Measurements from ENCODE around the gene H2AZ2.
"Not testable (repeated sequence)": the region's sequence is repeated elsewhere in the genome, so short reads cannot be mapped to it uniquely, and the experiment has no call there.

The H2AZ2 gene

GRCh38 chr7:44791278-44792219 is 56.3 kb downstream of the H2AZ2 start:
- in situ Hi-C loops (cut with MboI; ENCODE audit: low sequenced_read_pairs): no loop called here

GRCh38 chr7:44789990-44790389 is 57.9 kb downstream of the H2AZ2 start:
- in situ Hi-C loops (cut with MboI; ENCODE audit: low sequenced_read_pairs): no loop called here

- in situ Hi-C loops (cut with MboI; ENCODE audit: low sequenced_read_pairs): no loop called here
Measured at GRCh38 chr7:44787762-44788161, 60.1 kb downstream of the H2AZ2 start.

GRCh38 chr7:44787041-44787440 is 60.8 kb downstream of the H2AZ2 start:
- in situ Hi-C loops (cut with MboI; ENCODE audit: low sequenced_read_pairs): no loop called here

- in situ Hi-C loops (cut with MboI; ENCODE audit: low sequenced_read_pairs): not testable (repeated sequence)
Measured at GRCh38 chr7:44785218-44785617, 62.7 kb downstream of the H2AZ2 start.

GRCh38 chr7:44784364-44784763 is 63.5 kb downstream of the H2AZ2 start:
- in situ Hi-C loops (cut with MboI; ENCODE audit: low sequenced_read_pairs): no loop called here

GRCh38 chr7:44783407-44783806 is 64.5 kb downstream of the H2AZ2 start:
- in situ Hi-C loops (cut with MboI; ENCODE audit: low sequenced_read_pairs): no loop called here

- in situ Hi-C loops (cut with MboI; ENCODE audit: low sequenced_read_pairs): no loop called here
Measured at GRCh38 chr7:44782460-44782859, 65.4 kb downstream of the H2AZ2 start.

Measured in HL-60/S4 treated with phorbol 12-myristate 13-acetate at 8.2 ng/mL for 4 days and 3 days (cell line).